C4-2B (cell line): ENCODE measurements around the gene KHSRP.
"Not testable (repeated sequence)": the region's sequence is repeated elsewhere in the genome, so short reads cannot be mapped to it uniquely, and the experiment has no call there.

ENCODE experiments used
- H3K27ac ChIP-seq: fragments of 450-650 bp; 2 replicates; pipeline ENCODE4 v1.5.1; 2017
- ZFX ChIP-seq: fragments of 450-650 bp; IDR thresholded peaks from 2 replicates; pipeline ENCODE4 v1.6.1; 2017
- TF ChIP-seq, protein P1 (sequence below): fragments of 450-650 bp; conservative IDR thresholded peaks from 2 replicates; pipeline ENCODE4 v1.5.1; 2017; ENCODE audit warnings: mild to moderate bottlenecking

Gene KHSRP

DNA sequence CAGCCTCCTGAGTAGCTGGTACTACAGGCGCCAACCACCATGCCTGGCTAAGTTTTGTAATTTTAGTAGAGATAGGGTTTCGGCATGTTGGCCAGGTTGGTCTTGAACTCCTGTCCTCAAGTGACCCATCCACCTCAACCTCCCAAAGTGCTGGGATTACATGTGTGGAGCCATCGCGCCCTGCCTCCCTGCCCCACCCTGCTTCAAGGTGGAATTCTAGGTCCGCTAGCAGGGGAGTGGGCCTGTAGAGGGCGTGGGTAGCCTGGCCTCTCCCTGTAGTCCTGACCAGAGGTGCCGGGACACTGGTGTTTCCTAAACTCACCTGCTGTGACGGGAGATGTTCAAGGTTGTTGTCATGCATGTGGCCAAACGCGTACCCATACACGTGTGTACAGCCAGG is 8.6 kb upstream of the KHSRP start:
- TF ChIP-seq, protein P1, sequence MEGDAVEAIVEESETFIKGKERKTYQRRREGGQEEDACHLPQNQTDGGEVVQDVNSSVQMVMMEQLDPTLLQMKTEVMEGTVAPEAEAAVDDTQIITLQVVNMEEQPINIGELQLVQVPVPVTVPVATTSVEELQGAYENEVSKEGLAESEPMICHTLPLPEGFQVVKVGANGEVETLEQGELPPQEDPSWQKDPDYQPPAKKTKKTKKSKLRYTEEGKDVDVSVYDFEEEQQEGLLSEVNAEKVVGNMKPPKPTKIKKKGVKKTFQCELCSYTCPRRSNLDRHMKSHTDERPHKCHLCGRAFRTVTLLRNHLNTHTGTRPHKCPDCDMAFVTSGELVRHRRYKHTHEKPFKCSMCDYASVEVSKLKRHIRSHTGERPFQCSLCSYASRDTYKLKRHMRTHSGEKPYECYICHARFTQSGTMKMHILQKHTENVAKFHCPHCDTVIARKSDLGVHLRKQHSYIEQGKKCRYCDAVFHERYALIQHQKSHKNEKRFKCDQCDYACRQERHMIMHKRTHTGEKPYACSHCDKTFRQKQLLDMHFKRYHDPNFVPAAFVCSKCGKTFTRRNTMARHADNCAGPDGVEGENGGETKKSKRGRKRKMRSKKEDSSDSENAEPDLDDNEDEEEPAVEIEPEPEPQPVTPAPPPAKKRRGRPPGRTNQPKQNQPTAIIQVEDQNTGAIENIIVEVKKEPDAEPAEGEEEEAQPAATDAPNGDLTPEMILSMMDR = no peak
- TF ChIP-seq ZFX = no peak
- no peak overlapping the region for H3K27ac ChIP-seq

DNA sequence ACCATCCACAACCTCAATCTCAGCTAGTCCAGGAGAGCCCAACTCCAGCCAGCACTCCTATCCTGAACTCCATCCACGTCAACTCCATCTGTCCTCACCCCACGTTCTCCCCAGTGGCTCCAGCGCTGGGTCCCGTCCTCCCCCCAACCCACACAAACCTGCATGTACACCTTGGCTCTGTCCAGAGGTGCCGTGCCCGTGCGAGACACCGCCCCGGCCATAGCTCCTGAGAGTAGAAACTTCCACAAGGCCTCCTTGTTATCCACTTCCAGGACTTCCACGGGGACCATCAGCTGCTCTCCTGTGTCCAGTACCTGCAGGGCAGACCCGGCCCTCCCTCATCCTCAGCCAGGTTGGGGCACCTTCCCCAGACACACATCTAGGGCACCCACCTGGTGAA is 7.3 kb upstream of the KHSRP start:
- no peak overlapping the region for H3K27ac ChIP-seq
- no peak for TF ChIP-seq ZFX
- TF ChIP-seq, protein P1 = no peak

DNA sequence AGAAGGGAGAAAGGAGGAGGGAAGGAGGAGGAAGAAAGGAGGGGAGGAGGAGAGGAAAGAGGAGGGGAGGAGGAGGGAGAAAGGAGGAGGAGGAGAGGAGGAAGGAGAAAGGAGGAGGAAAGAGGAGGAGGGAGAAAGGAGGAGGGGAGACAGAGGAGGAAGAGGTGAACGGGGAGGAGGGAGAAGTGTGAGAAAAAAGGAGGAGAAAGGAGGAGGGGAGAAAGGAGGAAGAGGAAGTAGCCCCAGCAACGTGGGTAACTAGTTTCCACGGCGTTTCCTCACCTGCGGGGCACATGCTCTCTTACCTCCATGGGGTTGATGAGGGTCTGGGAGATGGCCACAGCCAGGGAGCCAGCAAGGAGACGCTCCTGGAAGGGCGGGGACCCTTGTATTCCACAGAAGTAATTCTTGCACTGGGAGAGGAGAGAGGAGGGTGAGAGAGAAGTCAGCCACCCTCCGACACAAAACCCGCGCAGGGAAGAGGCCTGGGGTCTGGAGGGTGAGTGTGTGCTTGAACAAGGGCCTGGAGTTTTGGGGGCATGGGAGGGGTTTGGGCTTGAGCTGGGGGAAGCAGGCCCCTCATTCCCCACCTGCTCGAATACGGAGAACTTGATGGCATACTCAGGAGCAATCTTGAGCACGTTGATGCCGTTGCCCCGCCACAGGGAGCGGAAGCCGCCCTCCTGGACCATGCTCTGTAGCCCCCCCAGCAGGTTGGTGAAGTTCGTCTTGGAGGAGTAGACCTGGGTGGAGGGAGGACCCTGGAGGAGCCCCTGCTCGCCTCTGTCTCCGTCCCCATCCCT is 5.0 kb upstream of the KHSRP start:
- TF ChIP-seq, protein P1 = no peak
- no peak for TF ChIP-seq ZFX
- H3K27ac ChIP-seq = no peak overlapping the region

DNA sequence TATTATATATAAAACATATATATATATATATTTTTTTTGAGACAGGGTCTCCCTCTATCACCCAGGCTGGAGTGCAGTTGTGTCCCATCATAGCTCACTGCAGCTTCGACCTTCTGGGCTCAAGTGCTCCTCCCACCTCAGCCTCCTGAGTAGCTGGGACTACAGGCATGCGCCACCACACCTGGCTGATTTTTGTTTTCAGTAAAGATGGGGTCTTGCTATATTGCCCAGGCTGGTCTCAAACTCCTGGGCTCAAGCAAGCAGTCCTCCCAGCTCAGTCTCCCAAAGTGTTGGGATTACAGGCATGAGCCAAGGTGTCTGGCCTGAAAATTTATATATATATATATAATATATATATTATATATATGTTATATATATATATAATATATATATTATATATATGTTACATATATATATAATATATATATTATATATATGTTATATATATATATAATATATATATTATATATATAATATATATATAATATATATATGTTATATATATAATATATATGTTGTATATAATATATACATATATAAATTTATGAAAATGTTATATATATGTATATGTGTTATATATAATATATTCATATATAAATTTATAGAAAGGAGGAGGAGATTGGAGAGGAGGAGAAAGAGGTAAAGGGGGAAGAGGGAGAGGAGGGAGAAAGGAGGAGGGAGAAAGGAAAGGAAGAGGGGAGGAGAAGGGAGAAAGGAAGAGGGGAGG is 4.2 kb upstream of the KHSRP start:
- not testable (repeated sequence) for H3K27ac ChIP-seq

DNA sequence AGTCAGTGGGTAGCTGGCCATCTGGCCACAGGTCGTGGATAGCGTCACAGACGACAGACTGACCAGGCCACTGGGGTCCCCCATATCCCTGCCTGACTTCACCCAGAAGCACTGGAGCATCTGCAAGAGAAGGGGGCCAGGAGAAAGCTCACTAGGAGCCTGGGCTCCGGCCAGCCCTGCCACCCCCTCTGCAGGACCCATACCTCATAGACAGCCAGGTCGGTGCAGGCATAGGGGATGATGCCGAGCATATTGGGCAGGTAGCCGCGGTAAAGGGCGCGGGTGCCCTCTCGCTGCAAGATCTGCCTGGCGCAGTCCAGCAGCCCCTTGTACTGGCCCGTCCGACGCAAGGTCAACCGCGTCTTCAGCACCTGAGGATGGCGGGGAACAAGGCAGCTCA is 2.5 kb upstream of the KHSRP start:
- TF ChIP-seq ZFX = no peak
- TF ChIP-seq, protein P1 = no peak
- no peak overlapping the region for H3K27ac ChIP-seq

DNA sequence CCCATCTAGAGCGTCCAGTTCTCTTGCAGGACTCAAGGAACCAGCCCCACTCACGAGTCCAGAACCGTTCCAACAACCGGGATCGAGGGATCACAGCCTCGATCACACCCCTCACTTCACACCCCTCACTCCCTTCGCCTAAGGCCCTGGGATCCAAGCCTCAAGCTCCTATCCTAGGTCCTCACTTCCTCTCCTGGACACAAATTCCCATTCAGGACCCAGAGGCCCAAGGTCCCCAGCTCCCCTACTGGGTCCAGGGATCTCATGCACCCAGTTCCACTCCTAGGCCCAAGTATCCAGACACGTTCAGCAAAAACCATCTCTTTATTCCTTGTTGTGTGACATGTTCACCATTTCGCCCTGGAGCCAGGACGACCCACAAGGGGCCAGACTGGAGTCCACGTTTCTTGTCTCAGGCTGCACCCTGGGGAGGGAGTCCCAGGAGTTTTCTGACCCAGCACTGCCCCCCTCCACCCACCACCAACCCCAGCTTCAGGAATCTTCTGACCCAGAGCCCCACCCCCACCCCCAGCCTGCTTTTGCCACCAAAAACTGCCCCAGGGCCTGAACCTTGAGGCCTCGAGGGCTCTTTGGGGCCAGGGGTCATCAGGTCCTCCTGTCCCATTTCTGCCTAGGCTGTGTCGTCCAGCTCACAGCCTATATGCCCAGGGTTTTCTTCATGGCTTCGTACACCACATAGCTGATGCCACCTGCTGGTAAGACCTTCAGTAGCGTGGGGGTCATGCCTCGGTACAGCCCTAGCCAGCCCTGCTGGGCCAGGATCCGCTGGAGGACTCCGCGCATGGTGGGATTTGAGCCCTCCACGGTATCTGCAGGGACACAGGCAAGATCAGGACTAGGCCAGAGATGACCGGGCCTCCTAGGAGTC is 1.4 kb upstream of the KHSRP start:
- TF ChIP-seq, protein P1 = peak; percentile 70
- peak; percentile 13; the same call in 1 of the 2 replicates for TF ChIP-seq ZFX
- H3K27ac ChIP-seq = peak overlapping the region; percentile 88

DNA sequence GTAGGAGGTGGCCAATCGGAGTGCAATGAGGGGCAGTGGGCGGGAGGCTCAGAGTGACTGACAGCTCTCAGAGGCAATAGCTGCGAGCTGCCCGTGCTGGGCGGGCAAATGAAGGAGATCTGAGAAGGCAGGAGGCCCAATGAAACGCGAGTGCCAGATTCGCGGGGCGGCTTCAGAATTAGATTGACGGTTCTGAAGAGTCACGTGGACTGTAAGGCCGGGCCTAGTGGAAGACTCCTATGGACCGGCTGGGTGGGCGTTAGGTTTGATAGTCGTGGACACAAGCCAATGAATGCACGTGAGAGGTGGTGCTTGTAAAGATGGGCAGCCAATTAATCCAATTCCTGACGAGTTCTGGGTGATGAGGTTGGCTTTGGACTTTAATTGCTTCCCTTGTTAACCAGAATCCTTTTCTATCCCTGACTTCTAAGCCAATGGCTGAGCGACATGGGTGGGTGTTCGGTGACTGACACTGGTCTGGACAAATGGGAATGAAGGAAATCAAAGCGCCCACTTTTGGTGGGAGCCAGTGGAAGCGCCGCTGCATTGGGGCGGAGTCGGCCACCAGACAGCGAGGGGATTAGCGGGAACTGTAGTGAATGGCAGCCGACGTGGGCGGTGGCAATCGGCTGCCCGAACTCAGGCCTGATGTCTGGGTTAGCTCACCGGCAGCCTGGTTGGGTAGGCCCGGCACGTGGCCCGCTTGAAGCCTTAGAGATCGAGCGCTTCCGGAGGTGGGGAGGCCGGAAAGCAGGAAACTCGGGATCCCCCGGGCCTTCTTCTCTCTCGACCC is 524 bp upstream of the KHSRP start:
- TF ChIP-seq, protein P1 = no peak
- peak; percentile 76; the same call in 1 of the 2 replicates for TF ChIP-seq ZFX
- peak overlapping the region; percentile 88 for H3K27ac ChIP-seq
